AG04450 (cell line): ENCODE data around the gene SHF. TPM values are rescaled to one million over a fixed set of nuclear protein-coding genes. Genes with fewer than 3 reads are reported as not detected.

Experiments used
- CTCF ChIA-PET: fragments of 300-600, 350-600 bp; formaldehyde crosslinking; extraction: SDS; loops from one replicate; lab custom pipeline; 2022; ENCODE audit warnings: antibody characterized with exemption, inconsistent platforms; lab: Charles Lee
- POLR2A ChIA-PET: fragments of 350-600 bp; formaldehyde crosslinking; extraction: SDS; loops from one replicate; lab custom pipeline; 2021; ENCODE audit warnings: antibody characterized with exemption, inconsistent platforms; lab: Yijun Ruan, JAX
- DNase-seq: peaks from one replicate; pipeline ENCODE4 v3.0.0-alpha.2; 2011; ENCODE audit warnings: low read depth, low spot score
- H3K27ac ChIP-seq: one replicate; pipeline ENCODE4 v1.5.1; 2012; ENCODE audit warnings: low read depth, low read length, control low read depth
- H3K27me3 ChIP-seq: one replicate; pipeline ENCODE4 v1.6.0; 2012; ENCODE audit warnings: low read length; ENCODE audit not compliant: control insufficient read depth, insufficient read depth
- H3K4me3 ChIP-seq: 2 replicates; pipeline ENCODE4 v1.5.1; 2011; ENCODE audit warnings: mild to moderate bottlenecking, low read depth, low read length, control low read depth
- H3K9me3 ChIP-seq: 2 replicates; pipeline ENCODE4 v1.5.1; 2012; ENCODE audit warnings: low read length; ENCODE audit not compliant: control insufficient read depth, insufficient read depth
- CTCF ChIP-seq: IDR thresholded peaks from 2 replicates; pipeline ENCODE4 v1.5.1; 2011; ENCODE audit warnings: low read depth, low read length, control low read depth, inconsistent platforms
- polyA plus RNA-seq: library from polyadenylated mRNA; depleted of rRNA; stranded (reverse); fragments of >200 nt; gene quantifications from 2 replicates; pipeline ENCODE4 v1.2.3, GENCODE V29; 2011

Gene SHF
- polyA plus RNA-seq, 1 experiment: 4.1 TPM

DNA sequence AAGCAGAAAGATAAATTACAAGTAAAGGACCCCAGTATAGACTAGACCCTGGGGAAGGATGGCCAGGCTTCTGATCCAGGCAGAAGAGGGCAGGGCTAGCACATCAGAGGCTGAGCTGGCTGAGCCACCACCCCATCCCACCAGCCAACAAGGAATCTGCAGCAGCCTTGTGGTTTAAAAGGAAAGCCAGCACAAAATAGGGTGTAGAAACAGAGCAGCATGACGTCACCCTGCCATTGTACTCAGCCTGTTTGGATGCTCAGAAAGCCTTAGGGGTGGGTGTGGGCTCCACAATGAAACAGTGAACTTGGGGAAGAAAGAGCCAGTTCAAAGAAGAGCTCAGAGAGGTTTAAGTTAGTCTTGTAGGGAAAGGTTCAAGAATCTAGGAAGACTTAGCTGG, 29.8 kb downstream of the SHF start:
- Histone ChIP-seq H3K4me3 (no peak overlapping the region), H3K9me3 (no peaks in the 10 kb centered on the region), H3K27ac (no peak overlapping the region), H3K27me3 (no peaks in the 10 kb centered on the region)
- peak; percentile 48 for DNase-seq
- CTCF ChIA-PET: interaction anchor here (1.0 to 2.4 kb wide), 6 partner anchors 36 to 302 kb away, joined by 3 to 9 read pairs (median 4); no protein-coding TSS in a partner anchor
- TF ChIP-seq CTCF: no peak
- POLR2A ChIA-PET: interaction anchor here (0.6 kb wide), 1 partner anchor 50 kb away, joined by 6 read pairs; no protein-coding TSS in a partner anchor

- H3K4me3 ChIP-seq: no peak overlapping the region
Measured at GRCh38 chr15:45156744-45157455, 30.9 kb downstream of the SHF start.

GRCh38 chr15:45155739-45156138, 32.0 kb downstream of the SHF start:
- TF ChIP-seq CTCF: no peak
- Histone ChIP-seq H3K9me3 (no peaks in the 10 kb centered on the region; the same call in 1 of the 2 replicates), H3K27me3 (no peaks in the 10 kb centered on the region), H3K4me3 (no peak overlapping the region), H3K27ac (no peak overlapping the region)
- CTCF ChIA-PET: interaction anchor here (1.2 to 2.2 kb wide), 2 partner anchors 12 to 50 kb away, joined by 3 to 9 read pairs; no protein-coding TSS in a partner anchor
- POLR2A ChIA-PET: no interaction called here
- DNase-seq: no peak

More at GRCh38 chr15:45156744-45157455, 30.9 kb downstream of the SHF start:
- ChIA-PET CTCF (interaction anchor here (0.6 to 2.4 kb wide), 6 partner anchors 10 to 242 kb away, joined by 3 to 9 read pairs (median 8); no protein-coding TSS in a partner anchor), POLR2A (interaction anchor here (0.6 kb wide), 1 partner anchor 32 kb away, joined by 4 read pairs; no protein-coding TSS in a partner anchor)
- no peak for TF ChIP-seq CTCF
- no peaks in the 10 kb centered on the region for H3K27me3 ChIP-seq
- peak; percentile 16 for DNase-seq
- no peak overlapping the region for H3K27ac ChIP-seq
- H3K9me3 ChIP-seq: no peaks in the 10 kb centered on the region; the same call in 1 of the 2 replicates

DNA sequence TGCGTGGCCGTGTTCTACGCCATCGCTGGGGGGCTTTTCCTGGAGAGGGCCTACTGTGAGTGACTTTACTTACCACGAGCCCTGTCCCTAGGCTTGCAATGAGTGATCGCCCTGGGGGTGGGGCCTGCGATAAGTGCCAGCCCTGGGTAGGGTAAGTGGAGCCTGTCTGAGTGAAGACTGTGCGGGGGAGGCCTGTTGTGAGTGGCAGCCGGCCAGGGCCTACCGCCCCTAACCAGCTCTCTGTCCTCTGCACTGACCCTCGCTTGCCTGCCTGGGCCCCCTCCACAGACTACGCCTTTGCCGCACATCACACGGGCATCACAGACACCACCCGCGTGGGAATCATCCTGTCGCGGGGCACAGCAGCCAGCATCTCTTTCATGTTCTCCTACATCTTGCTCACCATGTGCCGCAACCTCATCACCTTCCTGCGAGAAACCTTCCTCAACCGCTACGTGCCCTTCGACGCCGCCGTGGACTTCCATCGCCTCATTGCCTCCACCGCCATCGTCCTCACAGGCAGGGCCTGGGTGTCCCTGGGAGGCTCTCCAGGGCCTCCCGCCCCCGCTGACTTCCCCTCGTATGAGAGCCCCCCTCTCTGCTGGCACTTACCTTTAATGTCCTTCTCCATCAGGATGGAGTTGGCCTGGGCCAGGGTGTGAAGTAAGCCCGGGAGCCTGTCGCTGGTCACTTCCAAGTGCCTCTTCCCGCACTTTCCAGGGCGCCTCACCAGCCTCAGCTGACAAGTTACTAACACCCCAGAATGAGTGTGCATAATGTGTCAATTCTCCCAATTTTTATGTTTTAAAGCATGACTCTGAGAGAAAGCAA, 35.6 kb downstream of the SHF start:
- ChIA-PET CTCF (no interaction called here), POLR2A (no interaction called here)
- DNase-seq: no peak
- TF ChIP-seq CTCF: no peak
- Histone ChIP-seq H3K4me3 (no peak overlapping the region), H3K27ac (no peak overlapping the region), H3K27me3 (no peaks in the 10 kb centered on the region), H3K9me3 (no peaks in the 10 kb centered on the region; the same call in 1 of the 2 replicates)
